Activated CD8-positive, alpha-beta memory T cell treated with anti-CD3 and anti-CD28 coated beads for 48 hours (primary cell): Measurements from ENCODE around the gene FXR2.
"Not testable (repeated sequence)": the region's sequence is repeated elsewhere in the genome, so short reads cannot be mapped to it uniquely, and the experiment has no call there.

Experiments
- DNase-seq, 3 experiments: peaks; one replicate each; pipeline ENCODE4 v3.0.0-alpha.2; 2020; ENCODE audit warnings: low read depth in 2 of 3, low spot score in 2 of 3

The FXR2 gene

GRCh38 chr17:7614425-7615264 is at the start of gene FXR2:
TSS of gene FXR2 (minus strand) at chr17:7614897. CDS start at chr17:7614532, 365 bp downstream.
- DNase-seq: peak; percentile 94 to 100 (median 95)

- DNase-seq: no peak
Measured at GRCh38 chr17:7656958-7657609, 42.4 kb upstream of the FXR2 start.

- no peak for DNase-seq
Measured at GRCh38 chr17:7655541-7655840, 40.8 kb upstream of the FXR2 start.

- DNase-seq: no peak
Measured at GRCh38 chr17:7654832-7655540, 40.3 kb upstream of the FXR2 start.

GRCh38 chr17:7652388-7653356 is 38.0 kb upstream of the FXR2 start:
- DNase-seq: no peak

GRCh38 chr17:7651665-7652387 is 37.1 kb upstream of the FXR2 start:
- no peak for DNase-seq

GRCh38 chr17:7651097-7651664 is 36.5 kb upstream of the FXR2 start:
- no peak for DNase-seq

- peak; percentile 39 to 44 (median 42) for DNase-seq
Measured at GRCh38 chr17:7650509-7651096, 35.9 kb upstream of the FXR2 start, which contains the start of gene ATP1B2. TSS of gene ATP1B2 (plus strand) at chr17:7650926. CDS start at chr17:7651519, 593 bp downstream.

GRCh38 chr17:7647018-7647417 is 32.3 kb upstream of the FXR2 start:
- DNase-seq: no peak

GRCh38 chr17:7646457-7646856 is 31.8 kb upstream of the FXR2 start:
- DNase-seq: no peak

GRCh38 chr17:7644775-7645174 is 30.1 kb upstream of the FXR2 start:
- DNase-seq: no peak

- DNase-seq: not testable (repeated sequence)
Measured at GRCh38 chr17:7641635-7642034, 26.9 kb upstream of the FXR2 start.

- no peak for DNase-seq
Measured at GRCh38 chr17:7640783-7641182, 26.1 kb upstream of the FXR2 start.

GRCh38 chr17:7636163-7636562 is 21.5 kb upstream of the FXR2 start:
- DNase-seq: no peak

- no peak for DNase-seq
Measured at GRCh38 chr17:7634384-7634783, 19.7 kb upstream of the FXR2 start.

- no peak for DNase-seq
Measured at GRCh38 chr17:7633093-7633492, 18.4 kb upstream of the FXR2 start.

- DNase-seq: no peak
Measured at GRCh38 chr17:7632492-7632894, 17.8 kb upstream of the FXR2 start.

GRCh38 chr17:7631398-7632380 is 17.0 kb upstream of the FXR2 start:
- DNase-seq: no peak
